NCI-H460 (cell line): ENCODE measurements around the gene HOXB2. TPM values are rescaled to one million over a fixed set of nuclear protein-coding genes. Genes with fewer than 3 reads are reported as not detected.

Source experiments
- DNase-seq: peaks from one replicate; pipeline ENCODE4 v3.0.0-alpha.2; 2016; ENCODE audit warnings: low read depth; ENCODE audit errors: extremely low read depth
- total RNA-seq: library from RNA; depleted of rRNA; stranded (reverse); fragments of >200 nt; shearing (Covaris generic); gene quantifications from 2 replicates; pipeline ENCODE4 v1.2.3, GENCODE V29; 2014

The HOXB2 gene
- total RNA-seq, 1 experiment from 2014 or later, result not detected

DNA sequence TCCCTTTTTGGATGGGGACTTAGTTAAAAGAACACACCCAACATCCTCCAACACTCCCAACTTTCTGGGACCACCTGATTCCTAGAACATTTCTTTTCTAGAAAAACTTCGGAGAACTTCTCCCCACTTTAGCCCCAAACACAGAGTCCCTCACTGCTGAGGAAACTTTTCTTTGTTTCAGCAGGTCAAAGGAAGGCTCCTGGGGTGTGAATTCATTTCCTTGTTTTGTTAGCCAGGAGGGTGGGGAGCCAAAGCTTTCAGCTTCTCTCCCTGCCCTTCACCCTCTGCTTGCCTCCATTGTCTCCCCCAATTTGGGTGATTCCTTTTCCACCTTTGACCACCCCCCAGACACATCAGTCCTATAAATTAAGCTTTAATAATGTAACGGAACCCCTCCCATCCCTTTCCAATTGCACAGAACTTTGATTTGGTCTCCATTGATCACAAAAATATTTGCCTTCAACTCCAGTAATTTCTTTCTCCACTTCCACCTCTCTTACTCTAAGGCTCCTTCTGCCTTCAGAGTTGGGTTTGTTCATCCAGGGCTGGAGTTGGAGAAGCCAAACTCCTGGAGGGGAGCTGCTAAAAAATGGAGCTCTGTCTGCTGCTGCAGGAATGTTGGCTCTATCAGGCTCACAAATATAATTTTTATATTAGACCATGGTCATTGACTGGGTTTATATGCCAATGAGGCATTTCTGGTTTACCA, 22.9 kb upstream of the HOXB2 start:
- DNase-seq, result no peak

GRCh38 chr17:48567209-48567608, 22.3 kb upstream of the HOXB2 start:
- DNase-seq, result no peak

- no peak for DNase-seq
Observed at GRCh38 chr17:48566717-48567116, 21.8 kb upstream of the HOXB2 start.

GRCh38 chr17:48565925-48566710, 21.2 kb upstream of the HOXB2 start:
- no peak for DNase-seq

GRCh38 chr17:48565022-48565554, 20.2 kb upstream of the HOXB2 start:
- no peak for DNase-seq

DNA sequence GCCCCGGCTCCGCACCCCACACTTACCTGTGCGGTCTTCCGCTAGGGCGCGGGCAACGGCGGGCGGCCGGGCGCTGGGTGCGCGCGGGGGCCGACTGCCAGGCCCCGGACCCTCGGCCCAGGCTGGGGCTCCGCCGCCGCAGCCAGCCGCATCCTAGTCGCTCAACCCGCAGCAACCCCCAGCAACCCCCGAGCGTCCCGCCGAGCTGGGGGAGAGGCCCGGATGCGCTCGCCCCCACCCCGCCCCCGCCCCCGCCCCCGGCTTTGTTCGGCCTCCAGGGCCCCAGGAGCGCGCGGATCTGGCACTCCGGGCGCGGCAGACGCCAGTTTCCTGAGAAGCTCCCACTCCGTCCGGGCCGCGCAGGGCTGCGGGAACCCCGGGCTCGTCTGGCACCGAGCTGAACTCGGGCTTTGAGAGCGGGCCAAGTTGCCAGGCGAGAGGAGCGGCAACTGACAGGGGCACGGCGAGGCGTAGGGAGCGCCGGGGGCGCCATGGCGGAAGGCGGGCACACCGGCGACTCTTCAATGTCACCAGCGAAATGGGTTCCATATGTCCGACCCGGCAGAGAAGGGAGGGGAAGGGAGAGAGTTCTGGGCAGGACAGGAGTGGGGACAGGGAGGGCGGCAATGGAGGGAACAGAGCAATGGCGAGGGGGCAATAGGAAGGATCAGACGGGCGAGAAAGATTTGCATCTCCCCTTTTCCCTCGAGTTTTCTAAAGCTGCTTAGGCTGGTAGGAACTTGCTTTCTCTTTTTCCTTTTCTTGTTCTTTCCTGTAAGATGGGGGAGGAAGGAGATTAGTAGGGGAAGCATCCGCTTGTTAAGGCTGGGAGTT, 19.5 kb upstream of the HOXB2 start:
- no peak for DNase-seq

DNA sequence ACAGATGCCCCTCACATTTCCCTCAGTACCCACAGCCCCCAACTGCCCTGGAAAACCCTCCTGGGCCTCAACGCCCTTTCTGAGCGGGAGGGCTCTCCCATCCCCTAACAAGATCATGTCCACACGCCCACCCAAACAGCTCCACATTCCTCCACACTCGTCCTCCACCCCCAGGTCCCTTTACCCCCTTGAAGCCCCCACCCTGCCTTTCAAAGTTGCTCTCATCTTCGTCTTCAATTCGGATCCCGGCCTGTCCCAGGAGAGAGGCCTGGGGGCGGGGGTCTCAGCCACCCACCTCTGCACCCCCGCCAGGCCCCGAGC, 18.9 kb upstream of the HOXB2 start:
- no peak for DNase-seq

GRCh38 chr17:48563385-48563838, 18.5 kb upstream of the HOXB2 start:
- no peak for DNase-seq

- DNase-seq, result no peak
Observed at GRCh38 chr17:48562934-48563333, 18.0 kb upstream of the HOXB2 start.

- DNase-seq, result no peak
Observed at GRCh38 chr17:48561884-48562810, 17.2 kb upstream of the HOXB2 start.

GRCh38 chr17:48559840-48560817, 15.2 kb upstream of the HOXB2 start:
- DNase-seq, result no peak

DNA sequence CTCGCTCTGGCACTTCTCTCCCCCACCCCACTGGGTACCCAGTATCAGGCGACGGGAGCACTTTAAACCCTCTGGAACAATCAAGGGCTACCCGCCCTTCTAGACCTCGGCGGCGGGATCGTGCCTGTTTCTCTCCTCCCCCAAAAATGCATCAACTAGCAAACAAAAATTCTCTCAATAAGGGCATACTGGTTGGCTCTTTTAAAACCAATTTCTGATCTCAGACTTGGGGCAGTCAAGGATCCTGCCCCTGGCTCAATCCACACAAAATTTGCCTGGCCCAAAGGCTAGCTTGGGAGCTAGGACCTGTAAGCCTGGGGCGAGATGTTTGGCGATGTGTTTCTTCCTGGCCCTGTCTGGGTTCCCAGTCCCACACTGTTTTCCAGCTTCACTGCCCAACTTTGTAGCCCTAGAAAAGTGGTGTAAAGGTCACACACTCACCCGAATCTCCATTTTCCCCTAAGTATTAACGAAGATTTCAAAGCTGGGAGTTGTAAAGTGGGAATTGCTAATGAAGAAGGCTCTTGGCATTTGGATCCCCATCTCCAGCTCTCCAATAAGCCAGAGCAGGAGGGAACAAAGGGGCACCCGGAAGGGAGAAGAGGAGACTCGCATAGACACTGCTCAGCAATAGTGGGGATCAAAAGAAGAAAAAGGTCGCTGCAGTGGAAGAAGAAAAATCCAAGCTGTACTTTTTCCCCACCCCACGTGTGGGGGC, 14.4 kb upstream of the HOXB2 start:
- no peak for DNase-seq

- DNase-seq, result no peak
Observed at GRCh38 chr17:48558831-48559121, 13.9 kb upstream of the HOXB2 start.

GRCh38 chr17:48558057-48558830, 13.3 kb upstream of the HOXB2 start:
- no peak for DNase-seq

DNA sequence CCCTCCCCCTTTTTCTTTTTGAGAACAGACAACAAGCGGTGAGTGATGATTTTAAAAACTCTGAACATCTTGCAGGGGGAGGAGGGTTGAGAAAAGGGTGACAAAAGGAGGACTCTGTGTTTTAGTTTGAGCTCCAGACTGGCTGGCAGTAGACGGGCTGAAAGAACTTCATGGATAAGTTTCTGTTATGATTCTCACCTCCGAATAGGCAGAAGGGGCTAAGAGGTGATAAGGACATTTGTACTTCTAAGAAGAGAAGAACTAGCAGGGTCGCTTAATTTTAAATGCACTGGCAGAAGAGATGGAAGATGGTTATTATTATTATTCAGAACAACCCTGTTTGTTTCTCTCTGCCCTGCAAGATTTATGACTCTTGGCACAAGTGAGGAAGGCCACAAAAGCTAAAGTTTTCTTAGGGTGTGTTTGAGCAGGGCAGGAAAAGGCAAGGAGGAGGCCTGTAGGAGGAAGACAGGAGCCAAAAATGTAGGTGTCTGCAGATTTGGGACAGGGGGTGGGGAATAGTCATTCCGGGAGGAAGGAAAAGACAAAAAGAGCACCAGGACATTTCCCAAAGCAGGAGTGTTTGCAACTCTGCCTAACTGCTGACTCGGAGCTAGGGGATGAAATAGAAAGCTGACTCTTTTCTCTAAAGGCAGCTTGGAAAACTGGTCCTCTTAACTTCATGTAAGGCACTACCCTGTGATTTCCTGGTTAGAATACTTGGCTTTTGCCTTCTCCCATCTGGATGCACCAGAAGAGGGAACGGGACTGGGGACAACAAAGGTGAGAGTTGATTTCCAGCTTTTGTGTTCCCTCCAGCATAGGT, 11.9 kb upstream of the HOXB2 start:
- no peak for DNase-seq

DNA sequence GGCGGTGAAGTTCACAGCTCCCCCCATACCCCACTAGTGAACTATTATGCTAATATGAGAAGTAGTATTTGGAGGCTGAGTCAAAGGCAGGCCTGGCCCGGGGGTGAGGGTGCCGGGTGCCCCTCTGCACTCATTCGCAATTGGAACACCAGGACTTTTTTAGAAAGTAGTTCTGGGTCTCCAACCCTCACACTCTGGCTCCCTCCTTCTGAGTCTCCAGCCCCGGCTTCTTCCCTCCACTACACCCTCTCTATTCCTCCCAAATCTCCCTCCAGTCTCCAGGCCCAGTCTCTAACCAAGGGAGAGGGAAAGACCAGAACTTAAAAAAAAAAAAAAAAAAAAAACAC, 11.3 kb upstream of the HOXB2 start:
- DNase-seq, result no peak
